ENCODE measurements around the gene LGALS3BP.
"Not testable (repeated sequence)": the region's sequence is repeated elsewhere in the genome, so short reads cannot be mapped to it uniquely, and the experiment has no call there.

Gene LGALS3BP

DNA sequence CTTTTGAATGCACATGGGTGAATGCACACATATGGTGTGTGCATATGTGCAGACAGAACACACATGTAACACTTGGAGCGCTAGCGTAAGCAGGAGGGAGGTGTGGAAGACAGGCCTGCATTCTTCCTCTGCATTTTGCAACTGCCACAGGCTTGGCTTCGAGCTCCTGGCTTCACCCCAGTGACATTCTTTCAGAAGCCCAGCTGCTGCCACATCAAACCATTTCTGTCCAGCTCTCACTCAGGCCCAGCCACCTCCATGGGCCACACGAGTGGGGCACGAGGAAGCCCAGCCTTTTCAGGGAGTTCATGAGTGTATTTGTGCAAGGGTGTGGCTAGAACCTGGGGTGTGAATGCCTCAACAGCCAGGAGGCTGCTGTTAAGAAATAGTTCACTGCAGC lies 18.8 kb downstream of the LGALS3BP start:
- no peak for DNase-seq

DNA sequence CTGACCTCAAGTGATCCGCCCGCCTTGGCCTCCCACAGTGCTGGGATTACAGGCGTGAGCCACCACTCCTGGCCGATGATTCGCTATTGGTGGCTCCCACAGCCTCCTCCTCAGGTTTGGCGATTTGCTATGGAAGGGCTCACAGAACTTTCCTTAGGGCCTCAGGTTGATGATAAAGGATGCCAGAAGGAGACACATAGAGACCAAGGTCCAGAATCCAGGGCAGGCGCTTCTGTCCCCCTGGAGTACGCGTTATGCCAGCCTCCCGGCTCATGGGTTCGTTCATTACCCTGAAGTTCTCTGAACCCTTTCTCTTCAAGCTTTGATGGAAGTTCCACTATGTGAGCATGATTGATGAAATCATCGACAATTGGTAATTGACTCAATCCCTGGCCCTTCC lies 19.9 kb downstream of the LGALS3BP start:
- no peak for DNase-seq

DNA sequence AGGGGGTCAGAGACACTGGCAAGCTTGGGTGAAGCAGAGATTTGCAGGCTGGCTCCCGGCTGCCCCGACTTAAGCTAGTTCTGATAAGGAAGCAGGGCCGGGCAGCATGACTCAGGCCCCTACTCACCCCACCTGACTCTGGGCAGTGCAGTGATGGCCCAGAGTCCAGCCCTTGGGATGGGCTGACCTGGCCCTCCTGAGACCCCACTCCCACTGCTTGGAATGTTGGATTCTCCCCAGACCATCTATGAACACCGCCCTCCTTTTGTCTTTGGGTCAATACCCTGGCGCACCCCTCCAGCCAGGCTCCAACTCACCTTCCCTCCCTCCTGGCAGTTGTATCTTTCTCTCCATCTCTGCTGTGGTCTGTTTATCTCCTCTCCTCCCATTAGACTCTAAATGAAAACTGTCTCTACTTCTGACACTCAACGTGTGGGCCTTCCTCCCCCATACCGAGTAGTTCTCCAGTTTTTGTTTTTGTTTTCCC lies 21.0 kb downstream of the LGALS3BP start:
- no peak for DNase-seq

GRCh38 chr17:78957128-78957527 lies 22.6 kb downstream of the LGALS3BP start:
- DNase-seq, result no peak

- DNase-seq, result no peak
Measured at GRCh38 chr17:78956254-78956653, 23.5 kb downstream of the LGALS3BP start.

DNA sequence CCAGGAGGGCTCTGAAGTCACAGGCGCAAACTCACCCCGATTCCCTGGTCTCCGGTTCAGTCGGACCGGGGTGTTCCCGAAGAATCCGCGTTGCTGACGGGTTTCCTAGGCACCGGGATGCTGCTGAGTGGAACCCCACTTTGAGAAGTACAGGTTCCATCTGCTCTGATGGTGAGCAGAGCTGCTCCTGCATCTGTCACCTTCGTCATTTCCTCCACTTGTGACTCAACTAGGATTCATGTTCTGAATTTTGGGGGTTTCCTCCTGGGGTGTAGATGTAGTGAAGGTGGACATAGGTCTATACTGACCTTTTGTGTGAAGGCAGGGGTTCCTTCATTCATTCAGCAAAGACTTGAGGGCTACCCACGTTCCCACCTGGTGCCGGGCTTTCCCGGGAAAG lies 25.0 kb downstream of the LGALS3BP start:
- DNase-seq, result no peak

GRCh38 chr17:78953356-78954350 lies 26.1 kb downstream of the LGALS3BP start:
- no peak for DNase-seq

DNA sequence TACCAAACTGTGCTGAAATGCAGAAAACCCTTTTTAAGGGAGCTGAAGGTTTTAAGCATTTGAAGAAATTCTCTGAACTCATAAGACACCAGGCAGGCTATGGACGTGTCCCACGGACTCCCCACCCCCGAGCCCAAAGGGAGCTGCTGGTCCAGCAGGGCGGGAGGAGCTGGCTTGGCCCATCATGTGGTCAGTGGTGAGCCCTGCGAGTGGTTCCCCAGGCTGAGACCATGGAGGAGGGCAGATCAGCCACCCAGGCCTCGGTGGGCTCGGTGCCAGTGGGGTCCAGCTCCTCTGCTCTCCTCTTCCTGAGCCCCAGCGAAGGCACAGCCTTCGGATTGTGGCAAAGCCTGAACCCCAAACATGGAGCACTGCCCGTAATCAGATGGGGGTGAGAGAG lies 27.0 kb downstream of the LGALS3BP start:
- DNase-seq, result no peak

DNA sequence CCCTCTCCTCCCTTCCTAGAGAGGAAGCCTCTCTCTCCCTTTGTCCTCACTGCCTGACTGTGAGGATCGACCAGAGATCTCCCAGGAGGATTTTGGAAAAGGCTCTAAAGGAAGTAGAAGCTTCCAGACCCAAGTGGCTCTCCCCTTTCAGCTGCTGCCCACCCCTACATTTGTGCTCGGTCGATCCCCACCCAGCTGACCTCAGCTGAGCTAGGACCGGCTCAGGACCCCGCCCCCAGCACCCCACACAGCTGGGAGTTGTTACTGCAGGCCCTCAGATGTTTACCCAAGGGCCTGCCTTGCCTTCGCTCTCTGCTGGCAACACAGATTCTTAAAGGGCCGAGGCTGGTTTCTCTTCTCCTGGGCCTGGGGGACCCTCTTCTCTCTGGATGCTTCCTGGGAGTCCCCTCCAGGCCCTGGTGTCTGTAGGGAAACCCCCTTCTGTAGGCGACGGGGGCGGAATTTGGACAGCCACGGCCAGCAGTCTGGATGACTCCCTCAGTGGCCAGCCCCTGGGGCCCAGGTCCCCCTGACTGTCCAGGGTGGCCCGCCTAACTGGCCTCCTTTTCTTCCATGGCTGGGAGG lies 27.7 kb downstream of the LGALS3BP start:
- no peak for DNase-seq

DNA sequence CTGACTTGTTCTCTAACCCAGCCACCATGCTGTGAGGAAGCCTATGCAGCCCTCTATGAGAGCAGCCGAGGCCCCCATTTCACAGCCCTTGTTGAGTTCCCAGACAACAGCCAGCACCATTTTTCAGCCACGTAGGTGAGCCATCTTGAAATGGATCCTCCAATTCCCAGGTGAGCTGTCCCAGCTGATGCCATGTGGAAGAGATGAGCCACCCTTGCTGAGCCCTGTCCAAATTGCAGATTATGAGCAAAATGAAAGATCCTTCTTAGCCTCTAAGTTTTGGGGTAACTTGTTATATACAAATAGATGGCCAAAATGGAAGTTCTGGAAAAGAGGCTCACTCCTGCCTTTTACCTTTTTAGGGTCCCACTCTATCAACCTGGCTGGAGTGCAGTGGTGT lies 28.9 kb downstream of the LGALS3BP start:
- DNase-seq, result no peak

- no peak for DNase-seq
Measured at GRCh38 chr17:78947235-78948149, 32.2 kb downstream of the LGALS3BP start.

DNA sequence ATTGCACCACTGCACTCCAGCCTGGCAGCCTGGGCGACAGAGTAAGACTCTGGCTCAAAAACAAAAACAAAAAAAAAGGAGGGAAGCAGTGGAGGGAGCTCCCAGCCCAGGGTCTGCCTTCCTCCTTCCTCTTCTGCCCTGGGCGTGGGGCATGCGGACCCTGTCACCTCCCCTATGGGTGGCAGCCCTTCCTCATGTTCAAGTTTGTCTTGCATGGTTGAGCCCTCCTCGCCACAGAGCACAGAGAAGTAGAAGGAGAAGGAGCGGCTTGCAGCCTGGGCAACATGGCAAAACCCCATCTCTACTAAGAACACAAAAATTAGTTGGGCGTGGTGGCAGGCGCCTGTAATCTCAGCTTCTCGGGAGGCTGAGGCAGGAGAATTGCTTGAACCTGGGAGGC lies 33.1 kb downstream of the LGALS3BP start:
- no peak for DNase-seq

DNA sequence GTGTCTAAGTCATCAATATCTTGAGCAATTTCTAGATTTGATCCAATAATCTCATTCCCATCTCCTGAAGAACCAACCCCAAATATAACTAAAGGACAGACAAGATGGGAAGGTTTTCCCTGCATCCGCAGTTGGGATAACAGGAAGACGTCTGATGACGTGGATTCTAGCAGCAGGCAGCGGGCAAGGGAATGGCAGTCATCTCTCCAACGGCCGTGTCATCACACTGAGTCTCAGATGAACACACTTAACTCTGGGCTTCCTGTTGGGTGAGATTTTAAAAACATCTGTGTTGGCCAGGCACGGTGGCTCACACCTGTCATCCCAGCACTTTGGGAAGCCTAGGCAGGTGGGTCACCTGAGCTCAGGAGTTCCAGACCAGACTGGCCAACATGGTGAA lies 33.6 kb downstream of the LGALS3BP start:
- DNase-seq, result no peak

- DNase-seq, result not testable (repeated sequence)
Measured at GRCh38 chr17:78945455-78945854, 34.3 kb downstream of the LGALS3BP start.

- DNase-seq, result no peak
Measured at GRCh38 chr17:78944956-78945355, 34.8 kb downstream of the LGALS3BP start.

GRCh38 chr17:78944026-78944425 lies 35.7 kb downstream of the LGALS3BP start:
- DNase-seq, result no peak

DNA sequence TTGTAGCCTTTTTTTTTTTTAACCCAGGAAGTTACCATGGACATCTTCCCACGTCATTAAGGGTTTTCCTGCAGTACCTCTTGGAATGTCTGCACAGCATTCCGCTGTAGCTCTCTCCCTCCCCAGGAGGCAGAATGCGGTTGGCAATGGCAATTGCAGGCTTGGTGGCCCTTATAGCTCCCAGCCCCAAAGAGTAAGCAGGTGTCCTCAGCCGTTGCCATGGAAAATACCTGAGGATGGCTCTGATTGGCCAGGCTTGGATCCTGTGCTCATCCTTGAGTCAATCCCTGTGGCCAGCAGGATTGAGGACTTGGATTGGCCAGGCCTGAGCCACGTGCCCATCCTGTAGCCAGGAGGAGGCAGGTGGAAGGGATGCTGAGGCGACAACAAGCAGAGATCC lies 39.0 kb downstream of the LGALS3BP start:
- DNase-seq, result no peak

GRCh38 chr17:78940258-78940657 lies 39.5 kb downstream of the LGALS3BP start:
- no peak for DNase-seq

DNA sequence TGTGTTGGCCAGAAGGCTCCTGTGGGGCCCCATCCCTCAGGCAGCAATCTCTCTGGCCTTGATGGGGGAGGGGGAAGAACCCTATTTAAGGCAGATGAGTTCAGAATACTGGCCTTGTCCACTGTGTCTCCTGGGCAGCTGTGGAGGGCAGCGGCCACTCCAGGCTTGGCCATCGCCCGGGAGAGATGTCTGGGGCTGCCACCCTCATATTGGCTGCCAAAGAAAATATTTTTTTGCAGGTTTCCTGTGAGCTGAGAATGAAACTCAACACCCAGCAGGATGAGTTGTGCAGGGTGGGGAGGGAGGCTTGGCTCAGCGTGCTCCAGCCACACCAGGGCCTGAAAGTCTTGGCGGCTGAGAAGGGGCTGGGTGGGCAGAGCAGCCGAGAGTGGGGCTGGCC lies 40.1 kb downstream of the LGALS3BP start:
- no peak for DNase-seq

- no peak for DNase-seq
Measured at GRCh38 chr17:78937561-78937960, 42.2 kb downstream of the LGALS3BP start.

DNA sequence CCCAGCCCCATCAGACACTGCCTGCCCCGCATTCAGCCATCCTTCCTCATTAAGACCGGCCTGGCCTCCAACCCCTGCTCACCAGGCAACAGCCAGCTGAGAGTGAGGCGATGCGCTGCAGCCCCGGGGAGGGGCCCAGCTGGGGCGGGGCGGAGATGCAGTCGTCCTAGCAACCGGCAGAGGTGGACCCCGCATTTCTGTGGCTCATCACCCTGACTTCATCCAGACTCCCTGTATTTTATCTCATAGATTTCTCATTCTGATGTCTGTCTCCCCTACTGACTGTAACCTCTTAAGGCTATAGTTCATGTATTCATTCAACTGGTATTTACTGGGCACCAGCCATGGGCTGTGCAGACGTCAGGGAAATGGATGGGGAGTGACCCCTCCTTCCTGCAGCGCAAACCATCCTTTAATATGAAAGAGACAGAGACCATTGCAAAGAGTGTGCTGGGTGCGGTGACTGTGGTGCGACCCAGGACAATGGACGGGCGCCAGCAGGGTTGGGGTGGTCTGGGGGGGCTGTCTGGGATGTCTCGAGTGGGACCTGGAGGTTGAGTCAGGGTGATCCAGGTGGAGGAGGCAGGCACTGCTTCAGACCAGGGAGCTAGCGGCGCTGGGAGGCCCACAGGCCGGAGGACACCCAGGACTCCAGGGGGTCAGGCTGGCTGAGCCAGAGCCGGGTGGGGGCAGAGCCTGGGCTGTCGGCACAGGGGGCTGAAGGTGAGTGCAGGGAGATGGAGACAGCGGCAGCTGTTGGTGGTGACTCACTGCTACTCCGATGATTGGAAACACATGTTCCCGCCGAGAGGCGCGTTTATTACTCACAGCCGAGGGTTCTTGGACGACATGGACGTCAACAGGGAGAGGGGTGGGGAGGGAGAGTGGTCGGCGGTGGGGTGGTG lies 44.1 kb downstream of the LGALS3BP start:
- no peak for DNase-seq

All from NCI-H1930 (cell line).